Heart right ventricle (tissue), 16 donors: ENCODE data around the gene IZUMO3. TPM values are rescaled to one million over a fixed set of nuclear protein-coding genes. Genes with fewer than 3 reads are reported as not detected.

Experiments
- ATAC-seq, 8 donors: fragments of 200-7000 bp; cut with Tn5 transposase; one replicate each; pipeline ENCODE4 v1.9.1; 2020; ENCODE audit warnings: mild to moderate bottlenecking in 8 of 8, moderate library complexity in 8 of 8, moderate number of reproducible peaks in 1 of 8
- DNase-seq, 2 donors: peaks; one replicate each; pipeline ENCODE4 v3.0.0-alpha.2; 2020
- H3K27ac ChIP-seq, 10 donors: fragments of 200-600 bp; sonication (generic) in 2 of 10; one replicate each; pipeline versions ENCODE4 v1.5.0 to v1.8.0; 2020 to 2022; ENCODE audit warnings: mild to moderate bottlenecking in 3 of 10
- H3K27me3 ChIP-seq, 7 donors: fragments of 200-600 bp; one replicate each; pipeline ENCODE4 v1.8.0; 2021 to 2022; ENCODE audit warnings: mild to moderate bottlenecking in 2 of 7
- H3K36me3 ChIP-seq, 9 donors: fragments of 200-600 bp; sonication (generic) in 1 of 9; one replicate each; pipeline versions ENCODE4 v1.5.0 to v1.8.0; 2020 to 2022; ENCODE audit warnings: mild to moderate bottlenecking in 2 of 9
- H3K4me1 ChIP-seq, 9 donors: fragments of 200-600 bp; sonication (generic) in 1 of 9; one replicate each; pipeline versions ENCODE4 v1.5.0 to v1.8.0; 2020 to 2022; ENCODE audit warnings: mild to moderate bottlenecking in 4 of 9
- H3K4me3 ChIP-seq, 10 donors: fragments of 200-600 bp; sonication (generic) in 2 of 10; one replicate each; pipeline versions ENCODE4 v1.5.0 to v1.8.0; 2020 to 2022; ENCODE audit warnings: mild to moderate bottlenecking in 7 of 10, moderate library complexity in 2 of 10
- H3K9me3 ChIP-seq, 11 donors: fragments of 200-600 bp in 10 of 11; sonication (generic) in 2 of 11; one replicate each; pipeline versions ENCODE4 v1.5.0 to v1.8.0; 2013 to 2022; ENCODE audit warnings: mild to moderate bottlenecking in 2 of 11, control low read depth in 1 of 11, moderate library complexity in 1 of 11
- WGBS, 2 donors: extraction: QIAGEN DNeasy Blood & Tissue Kit; methylation state at CpG; one replicate each; pipeline ENCODE4 v1.1.7; 2013; ENCODE audit warnings: inconsistent platforms in 1 of 2; 5-methylcytosine and 5-hydroxymethylcytosine counted together
- intact Hi-C, 10 donors: fragments of 100-400 bp; cut with DNase I; formaldehyde crosslinking; loops; one replicate each; pipeline versions ENCODE4 v1.11.1 to v1.14.2; 2022
- polyA plus RNA-seq, 2 donors: library from polyadenylated mRNA; stranded (reverse); fragments of 200-250 nt; gene quantifications; one replicate each; pipeline ENCODE4 v1.2.3, GENCODE V29; 2013
- total RNA-seq, 10 donors: library from RNA; stranded (reverse); fragmentation: NEBNext Ultra II Directional in 3 of 10; extraction: Animal tissue kit (Norgen Biotek cat#: 25700) in 3 of 10; gene quantifications; one replicate each; pipeline versions ENCODE4 v1.2.1 to v1.2.4, GENCODE V29; 2021 to 2023
- TF ChIP-seq, protein P1 (sequence below), 9 donors: fragments of 200-600 bp; sonication (generic) in 2 of 9; IDR thresholded peaks; one replicate each; pipeline versions ENCODE4 v1.5.0 to v1.8.0; 2021 to 2022; ENCODE audit warnings: antibody characterized with exemption in 9 of 9, mild to moderate bottlenecking in 5 of 9, moderate library complexity in 1 of 9
- donor health status: Arrhythmogenic right ventricular cardiomyopathy.
- donor health status: ischemic (EF 13 %, LVEDD 7.1; RV severe dilation, severe dysfunction).
- donor health status: healthy with polysubstance abuse.
- donor health status: DM: no; HTN: yes; CAD: no.
- donor health status: DM: no; HTN: no; CAD: no.
- donor health status: ischemic (EF 25% LVEDD 6.9; RV normal size, moderate dysfunction).
- donor health status: ischemic (EF 25% LVEDD 5.7; RV mildly dilated, moderate dysfunction).
- donor health status: healthy.
- donor health status: DM: yes; HTN: yes; CAD: no.
- donor health status: Ischemic cardiomyopathy.
- donor health status: ischemic (EF 35%, LVEDD 5.7; RV mildly dilated, moderate dysfunction).
- donor health status: nonischemic (EF 11% LVEDD 7.7; RV severe dilation, severe dysfunction).
- donor health status: DM: yes; HTN: yes; CAD: no.
- donor health status: PGD.
- donor health status: ischemic (EF 29% LVEDD 5.4; RV normal size, mild dysfunction).
- donor health status: nonischemic (EF 23%, LVEDD 6.1; RV moderate dilation, normal function).

The IZUMO3 gene
- total and polyA plus RNA-seq, 12 donors: not detected

DNA sequence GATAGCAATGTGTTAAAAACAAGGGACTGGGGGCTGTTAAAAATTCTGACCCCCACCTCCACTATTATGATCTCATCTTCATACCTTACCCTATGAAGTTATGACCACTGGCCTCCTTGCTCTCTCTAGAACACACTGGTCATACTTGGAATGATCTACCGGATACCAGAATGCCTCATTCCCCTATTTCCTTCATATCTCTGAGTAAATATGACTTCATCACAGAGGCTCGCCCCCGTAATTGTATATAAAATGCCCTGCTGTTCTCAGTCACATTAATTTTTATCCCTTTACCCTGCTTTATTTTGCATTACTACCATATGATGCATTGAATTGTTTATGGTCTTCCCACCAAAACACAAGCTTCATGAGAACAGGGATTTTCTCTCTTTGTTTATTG lies 29.2 kb downstream of the IZUMO3 start:
- TF ChIP-seq, protein P1, sequence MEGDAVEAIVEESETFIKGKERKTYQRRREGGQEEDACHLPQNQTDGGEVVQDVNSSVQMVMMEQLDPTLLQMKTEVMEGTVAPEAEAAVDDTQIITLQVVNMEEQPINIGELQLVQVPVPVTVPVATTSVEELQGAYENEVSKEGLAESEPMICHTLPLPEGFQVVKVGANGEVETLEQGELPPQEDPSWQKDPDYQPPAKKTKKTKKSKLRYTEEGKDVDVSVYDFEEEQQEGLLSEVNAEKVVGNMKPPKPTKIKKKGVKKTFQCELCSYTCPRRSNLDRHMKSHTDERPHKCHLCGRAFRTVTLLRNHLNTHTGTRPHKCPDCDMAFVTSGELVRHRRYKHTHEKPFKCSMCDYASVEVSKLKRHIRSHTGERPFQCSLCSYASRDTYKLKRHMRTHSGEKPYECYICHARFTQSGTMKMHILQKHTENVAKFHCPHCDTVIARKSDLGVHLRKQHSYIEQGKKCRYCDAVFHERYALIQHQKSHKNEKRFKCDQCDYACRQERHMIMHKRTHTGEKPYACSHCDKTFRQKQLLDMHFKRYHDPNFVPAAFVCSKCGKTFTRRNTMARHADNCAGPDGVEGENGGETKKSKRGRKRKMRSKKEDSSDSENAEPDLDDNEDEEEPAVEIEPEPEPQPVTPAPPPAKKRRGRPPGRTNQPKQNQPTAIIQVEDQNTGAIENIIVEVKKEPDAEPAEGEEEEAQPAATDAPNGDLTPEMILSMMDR (IDR thresholded peaks at IDR 0.05): no peak
- peaks cover 0 to 15% (median 0%) of the 10 kb centered on the region in 11 donors for H3K9me3 ChIP-seq
- DNase-seq (no peak), ATAC-seq (no peak)
- no peaks in the 10 kb centered on the region for H3K36me3 ChIP-seq
- 64 to 73% methylated on average over 3 of the region's 3 CpGs for WGBS, 2 donors
- H3K4me1 ChIP-seq: no peaks in the 10 kb centered on the region
- no peak overlapping the region for H3K27ac ChIP-seq
- H3K27me3 ChIP-seq: no peaks in the 10 kb centered on the region
- no peak overlapping the region for H3K4me3 ChIP-seq
- intact Hi-C loops: no loop called here

DNA sequence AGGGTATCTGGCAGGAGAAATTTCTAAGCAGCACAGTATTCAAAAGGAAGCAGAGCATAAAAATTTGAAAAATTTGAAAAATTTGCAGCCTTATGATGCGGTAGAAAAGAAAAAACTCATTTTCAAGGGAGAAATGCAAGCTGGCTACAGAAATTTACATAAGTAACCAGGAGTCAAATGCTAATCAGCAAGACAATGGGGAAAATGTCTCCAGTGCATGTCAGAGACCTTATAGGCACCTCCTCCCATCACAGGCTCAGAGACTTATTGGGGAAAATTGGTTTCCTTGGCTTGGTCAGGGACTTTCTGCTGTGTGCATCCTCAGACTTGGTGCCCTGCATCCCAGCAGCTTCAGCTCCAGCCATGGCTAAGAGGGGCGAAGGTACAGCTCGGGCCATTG lies 35.8 kb downstream of the IZUMO3 start:
- 82 to 89% methylated on average over 3 of the region's 3 CpGs for WGBS, 2 donors

DNA sequence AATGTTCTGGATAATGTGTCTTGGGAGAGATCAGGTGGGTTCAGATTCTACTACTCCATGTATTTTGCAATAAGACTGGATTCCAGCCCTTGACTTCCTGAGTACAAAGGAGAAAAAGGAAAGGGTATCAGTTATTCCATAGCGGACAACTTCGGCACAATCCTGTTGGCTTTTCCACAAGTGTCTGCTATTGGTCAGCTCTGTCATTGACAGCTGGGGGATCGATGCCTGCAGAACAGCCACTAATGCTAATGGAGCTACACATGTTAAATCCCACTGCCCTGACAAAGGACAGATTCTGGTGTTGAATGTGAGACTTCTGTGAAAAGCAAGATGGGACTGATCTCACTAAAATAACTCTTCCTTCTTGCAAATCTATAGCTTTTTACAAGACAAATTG lies 41.2 kb downstream of the IZUMO3 start:
- DNase-seq: no peak
- H3K9me3 ChIP-seq: peaks cover 0 to 19% (median 0%) of the 10 kb centered on the region in 11 donors
- ATAC-seq: no peak
- no peaks in the 10 kb centered on the region for H3K36me3 ChIP-seq
- TF ChIP-seq, protein P1 (IDR thresholded peaks at IDR 0.05): no peak
- H3K4me3 ChIP-seq: no peak overlapping the region
- intact Hi-C loops: no loop called here
- no peak overlapping the region for H3K27ac ChIP-seq
- H3K27me3 ChIP-seq: no peaks in the 10 kb centered on the region
- H3K4me1 ChIP-seq: no peaks in the 10 kb centered on the region
- 73 to 81% methylated on average over 3 of the region's 3 CpGs for WGBS, 2 donors

More for the DNA sequence above, 35.8 kb downstream of the IZUMO3 start:
- intact Hi-C loops: no loop called here
- Histone ChIP-seq H3K9me3 (peaks cover 0 to 45% (median 0%) of the 10 kb centered on the region in 11 donors), H3K27me3 (no peaks in the 10 kb centered on the region), H3K4me3 (no peak overlapping the region), H3K36me3 (no peaks in the 10 kb centered on the region), H3K4me1 (no peaks in the 10 kb centered on the region), H3K27ac (no peak overlapping the region)
- ATAC-seq (no peak), DNase-seq (no peak)
- TF ChIP-seq, protein P1 (IDR thresholded peaks at IDR 0.05): no peak

DNA sequence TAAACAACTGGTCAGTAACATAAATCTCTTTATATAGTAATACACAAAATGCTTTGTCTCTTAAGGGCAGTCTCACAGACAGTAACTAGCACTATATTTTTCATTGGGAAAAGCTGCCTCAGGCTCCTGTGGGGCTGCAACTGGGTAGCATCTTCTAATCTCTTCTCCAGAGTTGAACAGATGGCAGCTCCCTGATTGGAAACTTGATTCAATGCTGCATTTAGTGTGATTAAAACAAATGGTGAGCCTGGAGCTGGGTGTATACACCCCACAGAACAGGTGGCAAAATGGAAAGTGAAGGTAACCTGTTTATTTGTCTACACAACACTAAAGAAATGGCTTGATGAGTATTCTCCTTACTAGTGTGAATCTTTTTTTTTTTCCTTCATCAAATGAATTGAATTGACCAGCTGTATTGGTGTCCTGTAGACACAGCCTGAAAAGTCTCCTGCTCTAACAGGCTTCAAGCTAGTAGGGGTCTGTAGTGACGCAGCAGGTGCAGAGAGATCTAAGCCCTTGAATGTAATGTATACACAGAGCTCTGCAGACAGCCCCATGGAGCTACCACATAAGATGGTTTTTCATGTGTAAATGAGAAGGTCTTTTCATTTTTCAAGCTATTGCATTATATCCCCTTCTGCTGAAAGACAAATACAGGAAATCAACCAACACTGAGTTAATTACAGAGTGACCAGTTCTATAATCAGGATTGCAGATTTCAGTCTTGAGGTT lies 43.3 kb downstream of the IZUMO3 start:
- TF ChIP-seq, protein P1 (IDR thresholded peaks at IDR 0.05): no peak
- Histone ChIP-seq H3K4me3 (no peak overlapping the region), H3K27ac (no peak overlapping the region), H3K9me3 (peaks cover 0 to 3% (median 0%) of the 10 kb centered on the region in 11 donors), H3K4me1 (no peaks in the 10 kb centered on the region), H3K36me3 (no peaks in the 10 kb centered on the region), H3K27me3 (no peaks in the 10 kb centered on the region)
- DNase-seq (no peak), ATAC-seq (no peak)
- WGBS, 2 donors: 78 to 87% methylated on average over 1 of the region's 1 CpG
- intact Hi-C loops: no loop called here
